Measurements from ENCODE around the gene TPM4.
"Not testable (repeated sequence)": the region's sequence is repeated elsewhere in the genome, so short reads cannot be mapped to it uniquely, and the experiment has no call there.

The TPM4 gene

GRCh38 chr19:16099314-16099965 is 23.1 kb downstream of the TPM4 start:
- DNase-seq: not testable (repeated sequence)

GRCh38 chr19:16100524-16100923 is 24.2 kb downstream of the TPM4 start:
- DNase-seq: no peak

- DNase-seq: no peak
These were observed 28.4 kb downstream of the TPM4 start for GRCh38 chr19:16104722-16105121.

- no peak for DNase-seq
These were observed 29.8 kb downstream of the TPM4 start for GRCh38 chr19:16106121-16106520.

GRCh38 chr19:16111160-16111908 is 35.0 kb downstream of the TPM4 start, which contains the start of gene RAB8A:
Gene RAB8A, plus strand, starts transcription at chr19:16111889. Its CDS starts 13 bp downstream, at chr19:16111902.
- peak; percentile 98 for DNase-seq

GRCh38 chr19:16111909-16112752 is 35.8 kb downstream of the TPM4 start:
- DNase-seq: no peak

GRCh38 chr19:16112778-16113177 is 36.5 kb downstream of the TPM4 start:
- no peak for DNase-seq

GRCh38 chr19:16113727-16114126 is 37.4 kb downstream of the TPM4 start:
- DNase-seq: no peak

- DNase-seq: no peak
These were observed 39.2 kb downstream of the TPM4 start for GRCh38 chr19:16115301-16116039.

- no peak for DNase-seq
These were observed 39.8 kb downstream of the TPM4 start for GRCh38 chr19:16116067-16116466.

- DNase-seq: no peak
These were observed 41.3 kb downstream of the TPM4 start for GRCh38 chr19:16117594-16118033.

- no peak for DNase-seq
These were observed 42.3 kb downstream of the TPM4 start for GRCh38 chr19:16118489-16119033.

- not testable (repeated sequence) for DNase-seq
These were observed 43.0 kb downstream of the TPM4 start for GRCh38 chr19:16119075-16119857.

- no peak for DNase-seq
These were observed 44.8 kb downstream of the TPM4 start for GRCh38 chr19:16121141-16121540.

GRCh38 chr19:16121967-16122366 is 45.7 kb downstream of the TPM4 start:
- DNase-seq: no peak

- no peak for DNase-seq
These were observed 48.7 kb downstream of the TPM4 start for GRCh38 chr19:16124953-16125352.

- no peak for DNase-seq
These were observed 49.6 kb downstream of the TPM4 start for GRCh38 chr19:16125737-16126495.

GRCh38 chr19:16127080-16127479 is 50.8 kb downstream of the TPM4 start:
- no peak for DNase-seq

- no peak for DNase-seq
These were observed 51.6 kb downstream of the TPM4 start for GRCh38 chr19:16127776-16128371.

- no peak for DNase-seq
These were observed 55.4 kb downstream of the TPM4 start for GRCh38 chr19:16131648-16132047.

Measured in NCI-H2081 (cell line).